OCI-LY1 (cell line): ENCODE measurements around the gene RBM44.

Source experiments
- H2AFZ ChIP-seq: fragments of 200-600 bp; sonication (generic), shearing (Covaris generic); 2 replicates; pipeline ENCODE4 v1.6.0; 2014; ENCODE audit warnings: antibody characterized with exemption, mild to moderate bottlenecking, low read length
- H3F3A ChIP-seq: fragments of 200-600 bp; sonication (generic), shearing (Covaris generic); 2 replicates; pipeline ENCODE4 v1.6.0; 2014; ENCODE audit warnings: mild to moderate bottlenecking, antibody characterized with exemption, low read length, moderate library complexity; ENCODE audit not compliant: insufficient read depth
- H3K27ac ChIP-seq: fragments of 200-600 bp; sonication (generic); 2 replicates; pipeline ENCODE4 v1.5.1; 2014; ENCODE audit warnings: low read length, mixed run types, mild to moderate bottlenecking, low read depth; ENCODE audit not compliant: poor library complexity, severe bottlenecking
- H3K27me3 ChIP-seq: fragments of 200-600 bp; sonication (generic); 2 replicates; pipeline ENCODE4 v1.6.0; 2014; ENCODE audit warnings: antibody characterized with exemption, mild to moderate bottlenecking, low read length, moderate library complexity; ENCODE audit not compliant: insufficient read depth
- H3K36me3 ChIP-seq: fragments of 200-600 bp; sonication (generic); 2 replicates; pipeline ENCODE4 v1.6.1; 2014; ENCODE audit warnings: mild to moderate bottlenecking, antibody characterized with exemption, low read length, moderate library complexity, mixed read lengths; ENCODE audit not compliant: insufficient read depth
- H3K4me1 ChIP-seq: fragments of 200-600 bp; sonication (generic); 2 replicates; pipeline ENCODE4 v1.5.1; 2014; ENCODE audit warnings: mild to moderate bottlenecking, low read length, moderate library complexity; ENCODE audit not compliant: insufficient read depth, severe bottlenecking
- H3K4me2 ChIP-seq: fragments of 200-600 bp; sonication (generic), shearing (Covaris generic); 2 replicates; pipeline ENCODE4 v1.6.1; 2014; ENCODE audit warnings: low read length
- H3K4me3 ChIP-seq: fragments of 200-600 bp; sonication (generic); 2 replicates; pipeline ENCODE4 v1.5.1; 2014; ENCODE audit warnings: low read length, low read depth, mild to moderate bottlenecking, mixed read lengths; ENCODE audit not compliant: poor library complexity, severe bottlenecking
- H3K79me2 ChIP-seq: fragments of 200-600 bp; shearing (Covaris generic); 2 replicates; pipeline ENCODE4 v1.6.1; 2016; ENCODE audit warnings: mixed run types, low read length, mixed read lengths; ENCODE audit not compliant: insufficient read depth
- H3K9ac ChIP-seq: fragments of 200-600 bp; sonication (generic), shearing (Covaris generic); 2 replicates; pipeline ENCODE4 v1.6.1; 2014; ENCODE audit warnings: mild to moderate bottlenecking, low read length, mixed read lengths
- H3K9me2 ChIP-seq: fragments of 200-600 bp; sonication (generic), shearing (Covaris generic); 2 replicates; pipeline ENCODE4 v1.6.1; 2014; ENCODE audit warnings: low read depth, mild to moderate bottlenecking, low read length, mixed read lengths
- H3K9me3 ChIP-seq: fragments of 200-600 bp; shearing (Covaris generic); 2 replicates; pipeline ENCODE4 v1.6.1; 2014; ENCODE audit warnings: low read length, mixed read lengths
- H4K20me1 ChIP-seq: fragments of 200-600 bp; sonication (generic), shearing (Covaris generic); 2 replicates; pipeline ENCODE4 v1.6.0; 2016; ENCODE audit warnings: mild to moderate bottlenecking, low read length; ENCODE audit not compliant: insufficient read depth
- EZH2 ChIP-seq: fragments of 200-600 bp; sonication (generic), shearing (Covaris generic); IDR thresholded peaks from 2 replicates; pipeline ENCODE4 v1.8.0; 2017; ENCODE audit warnings: borderline replicate concordance, mixed run types, mild to moderate bottlenecking, antibody characterized with exemption, low read length, moderate library complexity, mixed read lengths
- TF ChIP-seq, protein P1 (sequence below): fragments of 200-600 bp; sonication (generic), shearing (Covaris generic); IDR thresholded peaks from 2 replicates; pipeline ENCODE4 v1.5.1; 2017; ENCODE audit warnings: mild to moderate bottlenecking, antibody characterized with exemption, low read length, moderate library complexity, mixed read lengths

The RBM44 gene

DNA sequence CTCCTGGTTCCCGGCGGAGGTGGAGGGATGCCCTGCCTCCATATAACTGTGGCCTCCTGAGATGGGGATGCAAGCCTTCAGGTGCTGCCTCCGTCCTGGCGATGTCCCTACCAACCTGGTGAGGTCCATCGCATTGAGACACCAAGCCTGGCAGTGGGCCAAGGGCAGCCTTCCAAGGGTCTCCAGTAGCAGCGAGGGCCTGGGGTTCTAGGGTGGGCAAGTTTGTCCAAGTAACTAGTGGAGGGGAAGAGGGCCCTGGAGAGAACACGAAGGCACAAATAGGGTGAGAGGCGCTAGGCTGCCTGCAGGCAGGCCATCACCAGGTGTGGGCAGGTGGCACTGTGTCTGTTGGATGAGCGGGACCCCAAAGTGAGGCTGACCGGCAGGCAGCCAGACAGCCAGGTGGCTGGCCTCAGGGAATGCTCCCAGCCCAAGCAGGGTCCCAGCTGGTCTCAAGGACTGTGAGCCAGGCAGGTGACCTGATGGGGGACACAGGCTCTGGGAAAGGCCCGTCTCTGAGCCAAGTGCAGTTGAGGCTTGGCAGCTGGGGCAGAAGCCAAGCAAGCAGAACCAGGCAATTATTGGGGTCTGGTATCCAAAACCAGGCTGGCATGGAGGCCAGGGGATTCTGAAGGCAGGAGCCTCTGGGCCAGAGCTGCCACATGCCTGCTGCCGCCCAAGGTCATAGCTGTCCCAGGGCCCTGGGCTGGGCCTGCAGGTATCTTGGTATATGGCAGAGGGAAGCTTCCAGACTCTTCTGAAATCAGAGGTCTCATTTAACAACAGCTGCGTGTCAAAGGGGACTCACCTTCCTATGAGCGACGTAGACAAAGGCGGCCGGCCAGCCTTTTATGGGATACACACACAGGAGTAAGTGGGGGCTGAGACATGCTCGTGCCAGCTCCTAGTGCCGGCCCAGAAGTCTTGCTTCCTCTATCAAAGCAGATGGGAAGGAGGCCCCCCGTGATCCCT is 84.2 kb downstream of the RBM44 start:
- no peaks in the 10 kb centered on the region for H3K9me2 ChIP-seq
- no peak overlapping the region for H3K27ac ChIP-seq
- H3K79me2 ChIP-seq = no peaks in the 10 kb centered on the region
- no peaks in the 10 kb centered on the region for H4K20me1 ChIP-seq
- H3K27me3 ChIP-seq = no peaks in the 10 kb centered on the region
- H3F3A ChIP-seq = no peaks in the 10 kb centered on the region
- H3K4me3 ChIP-seq = no peak overlapping the region
- no peaks in the 10 kb centered on the region for H3K4me1 ChIP-seq
- H3K9me3 ChIP-seq = no peaks in the 10 kb centered on the region
- TF ChIP-seq, protein P1, sequence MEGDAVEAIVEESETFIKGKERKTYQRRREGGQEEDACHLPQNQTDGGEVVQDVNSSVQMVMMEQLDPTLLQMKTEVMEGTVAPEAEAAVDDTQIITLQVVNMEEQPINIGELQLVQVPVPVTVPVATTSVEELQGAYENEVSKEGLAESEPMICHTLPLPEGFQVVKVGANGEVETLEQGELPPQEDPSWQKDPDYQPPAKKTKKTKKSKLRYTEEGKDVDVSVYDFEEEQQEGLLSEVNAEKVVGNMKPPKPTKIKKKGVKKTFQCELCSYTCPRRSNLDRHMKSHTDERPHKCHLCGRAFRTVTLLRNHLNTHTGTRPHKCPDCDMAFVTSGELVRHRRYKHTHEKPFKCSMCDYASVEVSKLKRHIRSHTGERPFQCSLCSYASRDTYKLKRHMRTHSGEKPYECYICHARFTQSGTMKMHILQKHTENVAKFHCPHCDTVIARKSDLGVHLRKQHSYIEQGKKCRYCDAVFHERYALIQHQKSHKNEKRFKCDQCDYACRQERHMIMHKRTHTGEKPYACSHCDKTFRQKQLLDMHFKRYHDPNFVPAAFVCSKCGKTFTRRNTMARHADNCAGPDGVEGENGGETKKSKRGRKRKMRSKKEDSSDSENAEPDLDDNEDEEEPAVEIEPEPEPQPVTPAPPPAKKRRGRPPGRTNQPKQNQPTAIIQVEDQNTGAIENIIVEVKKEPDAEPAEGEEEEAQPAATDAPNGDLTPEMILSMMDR = no peak
- TF ChIP-seq EZH2 = no peak
- H3K9ac ChIP-seq = no peak overlapping the region
- H3K4me2 ChIP-seq = no peak overlapping the region
- H3K36me3 ChIP-seq = no peaks in the 10 kb centered on the region
- H2AFZ ChIP-seq = no peak overlapping the region

DNA sequence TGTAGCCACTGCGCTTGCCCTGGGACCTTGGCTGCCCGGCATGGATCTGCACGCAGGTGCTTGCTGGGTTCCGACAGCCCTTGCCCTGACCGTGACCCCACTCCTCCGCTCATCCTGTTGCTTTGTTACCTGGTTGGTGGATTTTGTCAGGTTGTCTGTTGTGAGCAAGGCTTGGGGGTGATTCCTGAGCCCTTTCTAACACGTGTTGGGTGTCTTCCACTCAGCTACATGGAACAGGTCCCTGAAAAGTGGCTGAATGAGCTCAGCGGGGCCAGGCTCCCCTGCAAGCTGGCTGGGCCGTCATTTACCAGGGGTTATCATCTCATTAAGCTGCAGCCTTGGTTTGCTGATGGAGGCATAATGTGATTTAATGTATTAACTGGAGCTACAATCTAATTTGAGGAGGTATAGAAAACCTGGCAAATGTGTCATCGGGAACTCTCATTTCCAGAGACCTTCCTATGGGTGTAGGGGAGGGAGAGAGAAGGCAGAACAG is 85.4 kb downstream of the RBM44 start:
- H2AFZ ChIP-seq = no peak overlapping the region
- H3K36me3 ChIP-seq = no peaks in the 10 kb centered on the region
- no peaks in the 10 kb centered on the region for H3K4me1 ChIP-seq

DNA sequence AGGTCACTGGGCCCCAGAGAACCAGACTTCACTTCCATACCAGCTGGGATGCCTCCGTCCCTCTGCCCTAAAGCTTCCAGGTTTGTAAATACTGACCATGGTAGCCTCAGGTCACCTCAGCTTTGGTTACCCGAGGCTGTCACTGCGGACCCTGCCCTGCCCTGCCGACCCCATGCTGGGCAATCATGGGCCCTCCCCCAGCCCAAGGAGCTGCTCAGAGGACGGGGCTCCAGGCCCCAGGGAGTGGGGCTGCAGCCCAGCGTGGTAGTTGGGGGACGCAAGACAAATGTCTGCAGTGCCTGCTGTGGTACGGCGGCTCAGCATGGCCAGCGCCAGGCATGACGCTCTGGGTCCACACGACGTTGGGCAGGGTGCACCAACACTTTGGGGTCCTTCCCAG is 86.1 kb downstream of the RBM44 start:
- TF ChIP-seq EZH2 = no peak
- TF ChIP-seq, protein P1 = no peak
- Histone ChIP-seq H3K27ac (no peak overlapping the region), H3K4me1 (no peaks in the 10 kb centered on the region), H3K9me3 (no peaks in the 10 kb centered on the region), H3K79me2 (no peaks in the 10 kb centered on the region), H3K27me3 (no peaks in the 10 kb centered on the region), H3K4me2 (no peak overlapping the region), H2AFZ (no peak overlapping the region), H3K36me3 (no peaks in the 10 kb centered on the region), H3K9me2 (no peaks in the 10 kb centered on the region), H4K20me1 (no peaks in the 10 kb centered on the region), H3K4me3 (no peak overlapping the region), H3K9ac (no peak overlapping the region), H3F3A (no peaks in the 10 kb centered on the region)

More for the DNA sequence above, 85.4 kb downstream of the RBM44 start:
- TF ChIP-seq, protein P1 = no peak
- no peak for TF ChIP-seq EZH2
- H3F3A ChIP-seq = no peaks in the 10 kb centered on the region
- H4K20me1 ChIP-seq = no peaks in the 10 kb centered on the region
- H3K9me3 ChIP-seq = no peaks in the 10 kb centered on the region
- H3K4me3 ChIP-seq = no peak overlapping the region
- H3K27ac ChIP-seq = no peak overlapping the region
- no peak overlapping the region for H3K9ac ChIP-seq
- H3K9me2 ChIP-seq = no peaks in the 10 kb centered on the region
- no peaks in the 10 kb centered on the region for H3K79me2 ChIP-seq
- H3K27me3 ChIP-seq = no peaks in the 10 kb centered on the region
- no peak overlapping the region for H3K4me2 ChIP-seq
